GM19463 (cell line): ENCODE measurements around the gene PEX19.

Source experiments
- ATAC-seq: cut with Tn5 transposase; IDR thresholded peaks from one replicate; pipeline ENCODE4 v1.9.1; 2021; ENCODE audit warnings: mild to moderate bottlenecking, moderate library complexity; ENCODE audit not compliant: unreplicated experiment

Gene PEX19

GRCh38 chr1:160282807-160283206 lies 2.1 kb downstream of the PEX19 start:
- ATAC-seq: no peak

GRCh38 chr1:160277987-160278386 lies 6.9 kb downstream of the PEX19 start:
- no peak for ATAC-seq

GRCh38 chr1:160277330-160277729 lies 7.6 kb downstream of the PEX19 start:
- no peak for ATAC-seq

GRCh38 chr1:160271025-160271424 lies 13.9 kb downstream of the PEX19 start:
- ATAC-seq: no peak

- ATAC-seq: no peak
Observed at GRCh38 chr1:160267284-160267991, 17.5 kb downstream of the PEX19 start.

- ATAC-seq: no peak
Observed at GRCh38 chr1:160264795-160265307, 20.1 kb downstream of the PEX19 start.

- ATAC-seq: peak; percentile 79
Observed at GRCh38 chr1:160261893-160262794, 22.8 kb downstream of the PEX19 start, which contains the start of gene DCAF8. Gene DCAF8 (minus strand): TSS chr1:160262549. CDS start chr1:160244008, 18,541 bp downstream.

GRCh38 chr1:160261556-160261892 lies 23.4 kb downstream of the PEX19 start:
- ATAC-seq: peak; percentile 21

- no peak for ATAC-seq
Observed at GRCh38 chr1:160260406-160261382, 24.2 kb downstream of the PEX19 start.

- no peak for ATAC-seq
Observed at GRCh38 chr1:160258177-160258798, 26.6 kb downstream of the PEX19 start.

GRCh38 chr1:160257411-160258015 lies 27.4 kb downstream of the PEX19 start:
- ATAC-seq: no peak

- no peak for ATAC-seq
Observed at GRCh38 chr1:160256396-160257046, 28.4 kb downstream of the PEX19 start.

- ATAC-seq: no peak
Observed at GRCh38 chr1:160255781-160256300, 29.1 kb downstream of the PEX19 start.

GRCh38 chr1:160251687-160252526 lies 33.0 kb downstream of the PEX19 start:
- no peak for ATAC-seq

GRCh38 chr1:160251011-160251410 lies 33.9 kb downstream of the PEX19 start:
- no peak for ATAC-seq

GRCh38 chr1:160247053-160247452 lies 37.9 kb downstream of the PEX19 start:
- ATAC-seq: no peak

- no peak for ATAC-seq
Observed at GRCh38 chr1:160245434-160245833, 39.5 kb downstream of the PEX19 start.

GRCh38 chr1:160244209-160244608 lies 40.7 kb downstream of the PEX19 start:
- no peak for ATAC-seq
